Measurements from ENCODE around the gene GGTLC2. TPM values are rescaled to one million over a fixed set of nuclear protein-coding genes. Genes with fewer than 3 reads are reported as not detected.
"Not testable (repeated sequence)": the region's sequence is repeated elsewhere in the genome, so short reads cannot be mapped to it uniquely, and the experiment has no call there.

The GGTLC2 gene
- total RNA-seq, 2 experiments from 2014 or later = not detected

DNA sequence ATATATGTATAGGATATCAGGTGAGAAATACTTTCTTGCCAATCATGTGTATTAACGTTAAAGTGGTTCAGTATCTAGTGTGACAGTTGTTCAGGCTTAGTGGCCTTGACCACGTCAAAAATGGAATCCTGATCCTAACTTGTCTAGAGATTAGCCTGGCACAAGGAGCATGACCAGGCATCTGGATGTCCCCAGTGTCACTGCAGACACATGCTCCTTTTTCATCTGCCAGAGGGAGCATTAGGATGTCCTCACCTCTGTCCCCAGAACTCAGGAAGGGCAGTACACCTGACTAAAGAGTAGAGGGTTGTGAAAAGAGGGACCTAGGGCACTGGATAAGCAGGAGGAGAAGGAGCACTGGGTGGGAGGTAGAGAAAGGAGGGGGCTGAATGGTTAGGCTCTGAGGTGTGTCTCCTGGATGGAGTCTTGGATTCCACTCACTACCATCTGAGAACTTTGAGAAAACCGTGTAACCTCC lies 40.9 kb upstream of the GGTLC2 start:
- intact Hi-C loops (cut with micrococcal nuclease) = no loop called here
- no peaks in the 10 kb centered on the region for H3K4me1 Mint-ChIP-seq (ENCODE audit: low read depth)
- peaks cover 3% of the 10 kb centered on the region for H3K27me3 Mint-ChIP-seq
- TF ChIP-seq, protein P1, sequence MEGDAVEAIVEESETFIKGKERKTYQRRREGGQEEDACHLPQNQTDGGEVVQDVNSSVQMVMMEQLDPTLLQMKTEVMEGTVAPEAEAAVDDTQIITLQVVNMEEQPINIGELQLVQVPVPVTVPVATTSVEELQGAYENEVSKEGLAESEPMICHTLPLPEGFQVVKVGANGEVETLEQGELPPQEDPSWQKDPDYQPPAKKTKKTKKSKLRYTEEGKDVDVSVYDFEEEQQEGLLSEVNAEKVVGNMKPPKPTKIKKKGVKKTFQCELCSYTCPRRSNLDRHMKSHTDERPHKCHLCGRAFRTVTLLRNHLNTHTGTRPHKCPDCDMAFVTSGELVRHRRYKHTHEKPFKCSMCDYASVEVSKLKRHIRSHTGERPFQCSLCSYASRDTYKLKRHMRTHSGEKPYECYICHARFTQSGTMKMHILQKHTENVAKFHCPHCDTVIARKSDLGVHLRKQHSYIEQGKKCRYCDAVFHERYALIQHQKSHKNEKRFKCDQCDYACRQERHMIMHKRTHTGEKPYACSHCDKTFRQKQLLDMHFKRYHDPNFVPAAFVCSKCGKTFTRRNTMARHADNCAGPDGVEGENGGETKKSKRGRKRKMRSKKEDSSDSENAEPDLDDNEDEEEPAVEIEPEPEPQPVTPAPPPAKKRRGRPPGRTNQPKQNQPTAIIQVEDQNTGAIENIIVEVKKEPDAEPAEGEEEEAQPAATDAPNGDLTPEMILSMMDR (IDR thresholded peaks at IDR 0.05) = no peak
- no peak for DNase-seq
- ChIA-PET POLR2A (no interaction called here), CTCF (no interaction called here)
- H3K9me3 Mint-ChIP-seq = no peaks in the 10 kb centered on the region
- H3K27ac Mint-ChIP-seq = no peak overlapping the region
- no peaks in the 10 kb centered on the region for H3K36me3 Mint-ChIP-seq (ENCODE audit: low read depth)
- H3K4me3 Mint-ChIP-seq = no peak overlapping the region
- ATAC-seq = no peak

GRCh38 chr22:22604326-22605073 lies 39.9 kb upstream of the GGTLC2 start:
- ChIA-PET CTCF (interaction anchor here (0.7 to 1.6 kb wide), 2 partner anchors 12 to 18 kb away, joined by 3 read pairs; no protein-coding TSS in a partner anchor), POLR2A (no interaction called here)
- H3K4me3 Mint-ChIP-seq = no peak overlapping the region
- no peaks in the 10 kb centered on the region for H3K9me3 Mint-ChIP-seq
- no peaks in the 10 kb centered on the region for H3K4me1 Mint-ChIP-seq (ENCODE audit: low read depth)
- TF ChIP-seq, protein P1 (IDR thresholded peaks at IDR 0.05) = no peak
- intact Hi-C loops (cut with micrococcal nuclease) = no loop called here
- ATAC-seq (no peak), DNase-seq (no peak)
- no peaks in the 10 kb centered on the region for H3K36me3 Mint-ChIP-seq (ENCODE audit: low read depth)
- peaks cover 3% of the 10 kb centered on the region for H3K27me3 Mint-ChIP-seq
- H3K27ac Mint-ChIP-seq = no peak overlapping the region

- Mint-ChIP-seq H3K36me3 (ENCODE audit: low read depth) (no peaks in the 10 kb centered on the region), H3K27ac (no peak overlapping the region), H3K4me3 (no peak overlapping the region), H3K9me3 (no peaks in the 10 kb centered on the region), H3K27me3 (peaks cover 5% of the 10 kb centered on the region), H3K4me1 (ENCODE audit: low read depth) (no peaks in the 10 kb centered on the region)
- ChIA-PET CTCF (interaction anchor here (0.7 to 1.6 kb wide), 2 partner anchors 11 to 19 kb away, joined by 3 read pairs; no protein-coding TSS in a partner anchor), POLR2A (no interaction called here)
- TF ChIP-seq, protein P1 (IDR thresholded peaks at IDR 0.05) = no peak
- no peak for DNase-seq
- no peak for ATAC-seq
- intact Hi-C loops (cut with micrococcal nuclease) = no loop called here
Observed at GRCh38 chr22:22605074-22605404, 39.4 kb upstream of the GGTLC2 start.

DNA sequence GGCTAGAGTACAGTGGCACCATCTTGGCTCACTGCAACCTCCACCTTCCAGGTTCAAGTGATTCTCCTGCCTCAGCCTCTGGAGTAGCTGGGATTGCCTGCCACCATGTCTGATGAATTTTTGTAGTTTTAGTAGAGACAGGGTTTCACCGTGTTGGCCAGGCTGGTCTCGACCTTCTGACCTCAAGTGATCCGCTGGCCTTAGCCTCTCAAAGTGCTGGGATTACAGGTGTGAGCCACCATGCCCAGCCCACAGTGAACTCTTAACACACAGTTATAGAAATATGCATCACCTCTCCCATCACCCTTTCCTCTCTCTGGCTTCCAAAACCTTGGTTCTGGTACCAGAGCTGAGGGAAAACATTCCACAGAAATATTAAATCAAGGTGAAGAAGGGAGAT lies 36.4 kb upstream of the GGTLC2 start:
- POLR2A ChIA-PET; CTCF ChIA-PET; intact Hi-C loops (cut with micrococcal nuclease); DNase-seq; ATAC-seq; H3K27me3 Mint-ChIP-seq; H3K9me3 Mint-ChIP-seq; H3K4me1 Mint-ChIP-seq (ENCODE audit: low read depth); H3K36me3 Mint-ChIP-seq (ENCODE audit: low read depth); H3K4me3 Mint-ChIP-seq; H3K27ac Mint-ChIP-seq: not testable (repeated sequence)

GRCh38 chr22:22609291-22609690 lies 35.1 kb upstream of the GGTLC2 start:
- no peaks in the 10 kb centered on the region for H3K9me3 Mint-ChIP-seq
- DNase-seq (no peak), ATAC-seq (no peak)
- TF ChIP-seq, protein P1 (IDR thresholded peaks at IDR 0.05) = no peak
- H3K36me3 Mint-ChIP-seq (ENCODE audit: low read depth) = no peaks in the 10 kb centered on the region
- H3K27me3 Mint-ChIP-seq = peaks cover 4% of the 10 kb centered on the region
- POLR2A ChIA-PET = no interaction called here
- H3K4me1 Mint-ChIP-seq (ENCODE audit: low read depth) = no peaks in the 10 kb centered on the region
- H3K4me3 Mint-ChIP-seq = no peak overlapping the region
- intact Hi-C loops (cut with micrococcal nuclease) = no loop called here
- CTCF ChIA-PET = no interaction called here
- no peak overlapping the region for H3K27ac Mint-ChIP-seq

Measured in activated CD8-positive, alpha-beta T cell treated with anti-CD3 and anti-CD28 coated beads for 36 hours (primary cell).